K562 (cell line): ENCODE measurements around the gene LMAN2. TPM values are rescaled to one million over a fixed set of nuclear protein-coding genes. Genes with fewer than 3 reads are reported as not detected.

Experiments used
- ATAC-seq: fragments of 200-7000 bp; cut with Tn5 transposase; 3 replicates; pipeline ENCODE4 v1.9.1; 2020; ENCODE audit warnings: moderate library complexity
- BruUV-seq: library from RNA; stranded (reverse); fragments of 400-500 nt; replicated peaks from 2 replicates; lab custom pipeline; 2021; lab: Mats Ljungman, UMichigan
- CTCF ChIA-PET: fragments of 300-600 bp; formaldehyde crosslinking; extraction: SDS; loops from one replicate; lab custom pipeline; 2021; ENCODE audit warnings: low intra/inter-chr PET ratio; lab: Yijun Ruan, JAX
- POLR2A ChIA-PET: fragments of 300-600, 350-650 bp; sonication (Branson Sonifier 250); formaldehyde crosslinking; extraction: SDS; loops from one replicate; lab custom pipeline; 2021; ENCODE audit warnings: antibody characterized with exemption, inconsistent platforms; lab: Yijun Ruan, JAX
- DNase-seq, 4 experiments: peaks; one replicate each; pipeline versions ENCODE4 v3.0.0 to v3.0.0-alpha.2; 2011 to 2018; ENCODE audit warnings: low spot score in 3 of 4, mixed read lengths in 3 of 4; ENCODE audit errors: extremely low read depth in 1 of 4
- FAIRE-seq: peaks from 2 replicates; lab custom pipeline; 2011; peaks lifted over from hg19 to GRCh38; lab: Jason Lieb, UNC
- H2AFZ ChIP-seq: 2 replicates; pipeline ENCODE4 v1.6.0; 2011; ENCODE audit warnings: low read depth, low read length, control low read depth, inconsistent platforms
- H3K27ac ChIP-seq: fragments of 200-600 bp; 3 replicates; pipeline ENCODE4 v1.8.0; 2011; ENCODE audit warnings: low read depth, mild to moderate bottlenecking, control low read depth, inconsistent platforms, low read length, moderate library complexity, mixed read lengths; ENCODE audit errors: extremely low read depth
- H3K27me3 ChIP-seq, 2 experiments: fragments of 300-600 bp in 1 of 2; 2 replicates in 1 of 2; 3 replicates in 1 of 2; pipeline versions ENCODE4 v1.6.0 to v1.8.0; 2011; ENCODE audit warnings: inconsistent platforms in 2 of 2, low read length in 2 of 2, mild to moderate bottlenecking in 1 of 2, mixed read lengths in 1 of 2, moderate library complexity in 1 of 2; ENCODE audit not compliant: control insufficient read depth in 2 of 2, insufficient read depth in 2 of 2
- H3K36me3 ChIP-seq: fragments of 300-600 bp; 3 replicates; pipeline ENCODE4 v1.8.0; 2011; ENCODE audit warnings: mild to moderate bottlenecking, low read length, inconsistent platforms; ENCODE audit not compliant: control insufficient read depth, insufficient read depth
- H3K4me1 ChIP-seq, 2 experiments: fragments of 200-600 bp in 1 of 2; replicated peaks in 1 of 2; 2 replicates in 1 of 2; 3 replicates in 1 of 2; pipeline versions ENCODE4 v1.5.1 to v1.8.0; 2011; ENCODE audit warnings: inconsistent platforms in 2 of 2, low read length in 2 of 2, mild to moderate bottlenecking in 1 of 2, mixed read lengths in 1 of 2, moderate library complexity in 1 of 2; ENCODE audit not compliant: control insufficient read depth in 2 of 2, insufficient read depth in 2 of 2
- H3K4me2 ChIP-seq: 2 replicates; pipeline ENCODE4 v1.6.1; 2011; ENCODE audit warnings: low read length, control low read depth, inconsistent platforms, mixed read lengths; ENCODE audit not compliant: insufficient read depth
- H3K4me3 ChIP-seq: fragments of 200-600 bp; sonication (generic), shearing (Covaris generic); 2 replicates; pipeline ENCODE4 v1.5.1; 2016; ENCODE audit warnings: control low read depth, inconsistent platforms
- H3K79me2 ChIP-seq: fragments of 200-600 bp; 3 replicates; pipeline ENCODE4 v1.8.0; 2011; ENCODE audit warnings: low read length, inconsistent platforms; ENCODE audit not compliant: control insufficient read depth, insufficient read depth
- H3K9ac ChIP-seq, 2 experiments: 2 replicates each; pipeline versions ENCODE4 v1.6.0 to v1.6.1; 2011; ENCODE audit warnings: low read depth in 2 of 2, low read length in 2 of 2, control low read depth in 1 of 2, inconsistent platforms in 1 of 2, mild to moderate bottlenecking in 1 of 2, mixed read lengths in 1 of 2; ENCODE audit not compliant: insufficient read depth in 1 of 2
- H3K9me1 ChIP-seq: one replicate; pipeline ENCODE4 v1.6.0; 2011; ENCODE audit warnings: inconsistent platforms, mild to moderate bottlenecking, low read length, moderate library complexity; ENCODE audit not compliant: control insufficient read depth, insufficient read depth
- H3K9me3 ChIP-seq: replicated peaks from 2 replicates; pipeline ENCODE4 v1.5.1; 2011; ENCODE audit warnings: low read depth, low read length, inconsistent platforms; ENCODE audit not compliant: control insufficient read depth, insufficient read depth
- H4K20me1 ChIP-seq: replicated peaks from 2 replicates; pipeline ENCODE4 v1.6.1; 2011; ENCODE audit warnings: low read length, inconsistent platforms, mixed read lengths; ENCODE audit not compliant: control insufficient read depth, insufficient read depth
- CBX5 ChIP-seq: IDR thresholded peaks from 2 replicates; pipeline ENCODE4 v1.6.1; 2014; ENCODE audit warnings: low read depth, borderline replicate concordance
- CTBP1 ChIP-seq: fragments of 450-650 bp; IDR thresholded peaks from 2 replicates; pipeline ENCODE4 v1.6.1; 2016; ENCODE audit warnings: borderline replicate concordance
- HDAC1 ChIP-seq, 2 experiments: fragments of 450-650 bp; IDR thresholded peaks; 2 replicates each; pipeline ENCODE4 v1.6.1; 2016 to 2017; ENCODE audit warnings: inconsistent platforms in 1 of 2, mild to moderate bottlenecking in 1 of 2, moderate library complexity in 1 of 2
- JUND ChIP-seq, 2 experiments: IDR thresholded peaks; 2 replicates in 1 of 2; 3 replicates in 1 of 2; pipeline ENCODE4 v1.6.1; 2011; ENCODE audit warnings: borderline replicate concordance in 2 of 2, low read depth in 2 of 2, low read length in 2 of 2, improper control_type of control experiment in 1 of 2, missing biosample characterization in 1 of 2, missing genetic modification characterization in 1 of 2, missing genetic modification reagents in 1 of 2
- KLF13 ChIP-seq: fragments of 450-650 bp; IDR thresholded peaks from 2 replicates; pipeline ENCODE4 v1.6.1; 2016; ENCODE audit warnings: missing genetic modification characterization, low read depth, mild to moderate bottlenecking, missing compliant biosample characterization, moderate library complexity, borderline replicate concordance
- LEF1 ChIP-seq: fragments of 450-650 bp; IDR thresholded peaks from 2 replicates; pipeline ENCODE4 v1.6.1; 2016; ENCODE audit warnings: mild to moderate bottlenecking
- POLR3A ChIP-seq: IDR thresholded peaks from 2 replicates; pipeline ENCODE4 v1.6.1; 2011; ENCODE audit warnings: borderline replicate concordance, mild to moderate bottlenecking, moderate library complexity; ENCODE audit not compliant: insufficient read length, insufficient read depth; ENCODE audit errors: extremely low read depth
- SAFB2 ChIP-seq: fragments of 200-400 bp; formaldehyde crosslinking; IDR thresholded peaks from 2 replicates; pipeline ENCODE4 v1.6.1; 2018; ENCODE audit warnings: borderline replicate concordance, low read length, low read depth, moderate library complexity; ENCODE audit not compliant: severe bottlenecking
- SIRT6 ChIP-seq: IDR thresholded peaks from one replicate; pipeline ENCODE4 v1.6.1; 2012; ENCODE audit warnings: low read depth, mild to moderate bottlenecking, control low read depth, inconsistent platforms, low read length, moderate library complexity
- WGBS: fragments of 100-300 bp; shearing (Covaris generic); methylation state at CpG from one replicate; pipeline ENCODE4 v1.1.6; 2016; ENCODE audit warnings: low coverage, mixed read lengths; ENCODE audit not compliant: insufficient coverage; ENCODE audit errors: missing lambda C conversion rate; 5-methylcytosine and 5-hydroxymethylcytosine counted together
- in situ Hi-C: fragments of 300-500 bp; cut with MboI; formaldehyde crosslinking; loops from 4 replicates; pipeline ENCODE4 v1.15.0; 2018; ENCODE audit warnings: inconsistent platforms, mixed read lengths
- intact Hi-C: fragments of 100-400 bp; cut with micrococcal nuclease; formaldehyde crosslinking; loops from 2 replicates; pipeline ENCODE4 v1.14.2; 2022
- polyA plus RNA-seq, 8 experiments: library from polyadenylated mRNA; depleted of rRNA in 4 of 8; stranded (reverse) in 5 of 8; unstranded in 3 of 8; fragments of >200 nt; fragmentation: Nextera tagmentation in 2 of 8; fragmentation: Illumina TruSeq in 1 of 8; extraction: Ambion mirVana in 2 of 8; extraction: Trizol in 1 of 8; gene quantifications; 2 replicates each; pipeline versions ENCODE4 v1.2.1 to v1.2.3, GENCODE V29; 2011 to 2014; ENCODE audit warnings: inconsistent platforms in 1 of 8, missing spikeins in 1 of 8
- total RNA-seq, 7 experiments: library from RNA; depleted of rRNA in 6 of 7; stranded (reverse); fragments of >200 nt in 6 of 7; fragmentation: Illumina TruSeq in 2 of 7; extraction: Trizol in 2 of 7; gene quantifications; 2 replicates each; pipeline versions ENCODE4 v1.2.1 to v1.2.3, GENCODE V29; 2011 to 2021; ENCODE audit warnings: low replicate concordance in 1 of 7
- TF ChIP-seq, protein P1 (sequence below): sonication (generic); formaldehyde crosslinking; IDR thresholded peaks from 2 replicates; pipeline ENCODE4 v1.8.0; 2022; ENCODE audit warnings: mild to moderate bottlenecking, missing genetic modification reagents
- TF ChIP-seq, protein P2 (sequence below): IDR thresholded peaks from 3 replicates; pipeline ENCODE4 v1.6.1; 2011; ENCODE audit warnings: borderline replicate concordance, mild to moderate bottlenecking; ENCODE audit not compliant: insufficient read length, insufficient read depth
- TF ChIP-seq, protein P3 (sequence below): sonication (generic); formaldehyde crosslinking; IDR thresholded peaks from 2 replicates; pipeline ENCODE4 v1.8.1; 2023; ENCODE audit warnings: mild to moderate bottlenecking, missing genetic modification reagents

LMAN2 gene
- total and polyA plus RNA-seq, 9 of the 15 experiments (the other 6 are each of a cell fraction or from before 2014, with no cell fraction given) = 2.7 to 254 (median 136) TPM

GRCh38 chr5:177373806-177374205 lies 22.3 kb upstream of the LMAN2 start:
- Histone ChIP-seq H3K4me3 (no peak overlapping the region), H3K36me3 (peaks cover 40% of the 10 kb centered on the region; the same call in 2 of the 3 replicates), H3K4me2 (no peak overlapping the region), H3K79me2 (peaks cover 7% of the 10 kb centered on the region), H3K27ac (no peak overlapping the region), H3K9ac (peak overlapping the region in 1 of 2 experiments; percentile 41; a peak in 1 of 4 replicates), H3K9me1 (peaks cover 8% of the 10 kb centered on the region), H3K27me3 (no peaks in the 10 kb centered on the region), H3K9me3 (no peaks in the 10 kb centered on the region), H4K20me1 (no peaks in the 10 kb centered on the region), H2AFZ (no peak overlapping the region), H3K4me1 (peaks cover 29 to 47% of the 10 kb centered on the region in 2 experiments)
- in situ Hi-C loops (no loop called here), intact Hi-C loops (no loop called here)
- WGBS = 83% methylated on average over 6 of the region's 6 CpGs
- no TSS peak for BruUV-seq
- POLR2A ChIA-PET = interaction anchor here (0.6 to 2.0 kb wide), 3 partner anchors 16 to 61 kb away, joined by 3 to 7 read pairs (median 4); no protein-coding TSS in a partner anchor
- no peak for ATAC-seq
- DNase-seq = no peak
- no peak for FAIRE-seq
- CTCF ChIA-PET = no interaction called here
- TF ChIP-seq, protein P1, sequence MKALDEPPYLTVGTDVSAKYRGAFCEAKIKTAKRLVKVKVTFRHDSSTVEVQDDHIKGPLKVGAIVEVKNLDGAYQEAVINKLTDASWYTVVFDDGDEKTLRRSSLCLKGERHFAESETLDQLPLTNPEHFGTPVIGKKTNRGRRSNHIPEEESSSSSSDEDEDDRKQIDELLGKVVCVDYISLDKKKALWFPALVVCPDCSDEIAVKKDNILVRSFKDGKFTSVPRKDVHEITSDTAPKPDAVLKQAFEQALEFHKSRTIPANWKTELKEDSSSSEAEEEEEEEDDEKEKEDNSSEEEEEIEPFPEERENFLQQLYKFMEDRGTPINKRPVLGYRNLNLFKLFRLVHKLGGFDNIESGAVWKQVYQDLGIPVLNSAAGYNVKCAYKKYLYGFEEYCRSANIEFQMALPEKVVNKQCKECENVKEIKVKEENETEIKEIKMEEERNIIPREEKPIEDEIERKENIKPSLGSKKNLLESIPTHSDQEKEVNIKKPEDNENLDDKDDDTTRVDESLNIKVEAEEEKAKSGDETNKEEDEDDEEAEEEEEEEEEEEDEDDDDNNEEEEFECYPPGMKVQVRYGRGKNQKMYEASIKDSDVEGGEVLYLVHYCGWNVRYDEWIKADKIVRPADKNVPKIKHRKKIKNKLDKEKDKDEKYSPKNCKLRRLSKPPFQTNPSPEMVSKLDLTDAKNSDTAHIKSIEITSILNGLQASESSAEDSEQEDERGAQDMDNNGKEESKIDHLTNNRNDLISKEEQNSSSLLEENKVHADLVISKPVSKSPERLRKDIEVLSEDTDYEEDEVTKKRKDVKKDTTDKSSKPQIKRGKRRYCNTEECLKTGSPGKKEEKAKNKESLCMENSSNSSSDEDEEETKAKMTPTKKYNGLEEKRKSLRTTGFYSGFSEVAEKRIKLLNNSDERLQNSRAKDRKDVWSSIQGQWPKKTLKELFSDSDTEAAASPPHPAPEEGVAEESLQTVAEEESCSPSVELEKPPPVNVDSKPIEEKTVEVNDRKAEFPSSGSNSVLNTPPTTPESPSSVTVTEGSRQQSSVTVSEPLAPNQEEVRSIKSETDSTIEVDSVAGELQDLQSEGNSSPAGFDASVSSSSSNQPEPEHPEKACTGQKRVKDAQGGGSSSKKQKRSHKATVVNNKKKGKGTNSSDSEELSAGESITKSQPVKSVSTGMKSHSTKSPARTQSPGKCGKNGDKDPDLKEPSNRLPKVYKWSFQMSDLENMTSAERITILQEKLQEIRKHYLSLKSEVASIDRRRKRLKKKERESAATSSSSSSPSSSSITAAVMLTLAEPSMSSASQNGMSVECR (CRISPR knock-in tag) = no peak
- no peak for TF ChIP-seq CTBP1
- TF ChIP-seq LEF1 = no peak
- TF ChIP-seq JUND (IDR thresholded peaks at IDR 0.05; ENCODE audit: borderline replicate concordance, low read depth, low read length) = no peak
- TF ChIP-seq JUND (tag; IDR thresholded peaks at IDR 0.05; ENCODE audit: borderline replicate concordance, low read depth, low read length) = no peak
- no peak for TF ChIP-seq POLR3A
- TF ChIP-seq SIRT6 = no peak
- no peak for TF ChIP-seq HDAC1 (IDR thresholded peaks at IDR 0.05)
- TF ChIP-seq, protein P2, sequence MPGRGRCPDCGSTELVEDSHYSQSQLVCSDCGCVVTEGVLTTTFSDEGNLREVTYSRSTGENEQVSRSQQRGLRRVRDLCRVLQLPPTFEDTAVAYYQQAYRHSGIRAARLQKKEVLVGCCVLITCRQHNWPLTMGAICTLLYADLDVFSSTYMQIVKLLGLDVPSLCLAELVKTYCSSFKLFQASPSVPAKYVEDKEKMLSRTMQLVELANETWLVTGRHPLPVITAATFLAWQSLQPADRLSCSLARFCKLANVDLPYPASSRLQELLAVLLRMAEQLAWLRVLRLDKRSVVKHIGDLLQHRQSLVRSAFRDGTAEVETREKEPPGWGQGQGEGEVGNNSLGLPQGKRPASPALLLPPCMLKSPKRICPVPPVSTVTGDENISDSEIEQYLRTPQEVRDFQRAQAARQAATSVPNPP = no peak
- TF ChIP-seq SAFB2 = no peak
- TF ChIP-seq CBX5 = no peak
- no peak for TF ChIP-seq KLF13
- TF ChIP-seq, protein P3, sequence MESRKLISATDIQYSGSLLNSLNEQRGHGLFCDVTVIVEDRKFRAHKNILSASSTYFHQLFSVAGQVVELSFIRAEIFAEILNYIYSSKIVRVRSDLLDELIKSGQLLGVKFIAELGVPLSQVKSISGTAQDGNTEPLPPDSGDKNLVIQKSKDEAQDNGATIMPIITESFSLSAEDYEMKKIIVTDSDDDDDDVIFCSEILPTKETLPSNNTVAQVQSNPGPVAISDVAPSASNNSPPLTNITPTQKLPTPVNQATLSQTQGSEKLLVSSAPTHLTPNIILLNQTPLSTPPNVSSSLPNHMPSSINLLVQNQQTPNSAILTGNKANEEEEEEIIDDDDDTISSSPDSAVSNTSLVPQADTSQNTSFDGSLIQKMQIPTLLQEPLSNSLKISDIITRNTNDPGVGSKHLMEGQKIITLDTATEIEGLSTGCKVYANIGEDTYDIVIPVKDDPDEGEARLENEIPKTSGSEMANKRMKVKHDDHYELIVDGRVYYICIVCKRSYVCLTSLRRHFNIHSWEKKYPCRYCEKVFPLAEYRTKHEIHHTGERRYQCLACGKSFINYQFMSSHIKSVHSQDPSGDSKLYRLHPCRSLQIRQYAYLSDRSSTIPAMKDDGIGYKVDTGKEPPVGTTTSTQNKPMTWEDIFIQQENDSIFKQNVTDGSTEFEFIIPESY (CRISPR knock-in tag) = no peak
